ENCODE results near the gene NPHP4.

NPHP4 gene

GRCh38 chr1:6030132-6030531, 37.9 kb upstream of the NPHP4 start:
- no peaks in the 10 kb centered on the region for H3K9me2 ChIP-seq (replicated peaks; ENCODE audit: control insufficient read depth, low read length)
- H3K27ac ChIP-seq (ENCODE audit: low read depth, low read length): no peak overlapping the region
- no peaks in the 10 kb centered on the region for H3K79me2 ChIP-seq (ENCODE audit: control insufficient read depth, low read length)
- TF ChIP-seq CTCF (IDR thresholded peaks at IDR 0.05; ENCODE audit: low read depth, low read length, poor library complexity, severe bottlenecking) (no peak), EZH2phosphoT487 (IDR thresholded peaks at IDR 0.05; ENCODE audit: borderline replicate concordance, low read length) (no peak)
- H3K4me1 ChIP-seq (ENCODE audit: control insufficient read depth, low read length): peaks cover 38% of the 10 kb centered on the region
- H3F3A ChIP-seq (ENCODE audit: control insufficient read depth, insufficient read depth): no peaks in the 10 kb centered on the region
- H3K36me3 ChIP-seq (ENCODE audit: control insufficient read depth, low read length): no peaks in the 10 kb centered on the region
- H4K20me1 ChIP-seq (ENCODE audit: control insufficient read depth, insufficient read depth, low read depth, low read length): peaks cover 9% of the 10 kb centered on the region
- no peaks in the 10 kb centered on the region for H3K9me3 ChIP-seq (ENCODE audit: control insufficient read depth, insufficient read depth, low read length)
- H3K4me2 ChIP-seq (ENCODE audit: low read length): no peak overlapping the region
- no peak overlapping the region for H3K4me3 ChIP-seq (ENCODE audit: low read length)
- peaks cover 29% of the 10 kb centered on the region for H3K27me3 ChIP-seq (ENCODE audit: control insufficient read depth, low read length)

DNA sequence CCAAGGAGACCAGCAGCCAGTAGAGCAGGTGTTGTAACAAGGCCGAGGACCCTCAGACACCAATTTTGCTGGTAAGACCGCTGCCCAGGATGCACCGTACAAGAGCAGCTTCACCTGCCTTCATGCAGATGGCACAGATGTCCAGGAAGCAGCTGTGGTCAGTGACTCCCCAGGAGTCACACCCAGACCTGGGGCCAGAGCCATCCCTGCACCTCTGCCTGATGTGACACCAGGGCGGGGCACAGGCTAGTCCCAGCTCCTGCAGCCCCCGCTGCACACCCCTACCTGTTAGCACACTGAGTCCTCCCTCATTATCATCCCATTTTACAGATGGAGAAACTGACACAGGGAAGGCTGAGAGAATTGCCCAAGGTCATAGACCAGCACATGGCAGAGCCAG, 37.1 kb upstream of the NPHP4 start:
- no peaks in the 10 kb centered on the region for H3F3A ChIP-seq (ENCODE audit: control insufficient read depth, insufficient read depth)
- no peaks in the 10 kb centered on the region for H3K36me3 ChIP-seq (ENCODE audit: control insufficient read depth, low read length)
- H3K79me2 ChIP-seq (ENCODE audit: control insufficient read depth, low read length): no peaks in the 10 kb centered on the region
- TF ChIP-seq CTCF (IDR thresholded peaks at IDR 0.05; ENCODE audit: low read depth, low read length, poor library complexity, severe bottlenecking): no peak
- TF ChIP-seq EZH2phosphoT487 (IDR thresholded peaks at IDR 0.05; ENCODE audit: borderline replicate concordance, low read length): no peak
- no peaks in the 10 kb centered on the region for H3K9me3 ChIP-seq (ENCODE audit: control insufficient read depth, insufficient read depth, low read length)
- H3K9me2 ChIP-seq (replicated peaks; ENCODE audit: control insufficient read depth, low read length): no peaks in the 10 kb centered on the region
- H3K4me1 ChIP-seq (ENCODE audit: control insufficient read depth, low read length): peaks cover 38% of the 10 kb centered on the region
- H3K4me3 ChIP-seq (ENCODE audit: low read length): no peak overlapping the region
- peaks cover 9% of the 10 kb centered on the region for H4K20me1 ChIP-seq (ENCODE audit: control insufficient read depth, insufficient read depth, low read depth, low read length)
- peaks cover 32% of the 10 kb centered on the region for H3K27me3 ChIP-seq (ENCODE audit: control insufficient read depth, low read length)
- no peak overlapping the region for H3K27ac ChIP-seq (ENCODE audit: low read depth, low read length)
- no peak overlapping the region for H3K4me2 ChIP-seq (ENCODE audit: low read length)

GRCh38 chr1:6028042-6028850, 36.0 kb upstream of the NPHP4 start:
- peaks cover 32% of the 10 kb centered on the region for H3K27me3 ChIP-seq (ENCODE audit: control insufficient read depth, low read length)
- H3K79me2 ChIP-seq (ENCODE audit: control insufficient read depth, low read length): no peaks in the 10 kb centered on the region
- TF ChIP-seq EZH2phosphoT487 (IDR thresholded peaks at IDR 0.05; ENCODE audit: borderline replicate concordance, low read length): no peak
- no peak for TF ChIP-seq CTCF (IDR thresholded peaks at IDR 0.05; ENCODE audit: low read depth, low read length, poor library complexity, severe bottlenecking)
- no peaks in the 10 kb centered on the region for H3K9me3 ChIP-seq (ENCODE audit: control insufficient read depth, insufficient read depth, low read length)
- peaks cover 9% of the 10 kb centered on the region for H4K20me1 ChIP-seq (ENCODE audit: control insufficient read depth, insufficient read depth, low read depth, low read length)
- H3K36me3 ChIP-seq (ENCODE audit: control insufficient read depth, low read length): no peaks in the 10 kb centered on the region
- H3K9me2 ChIP-seq (replicated peaks; ENCODE audit: control insufficient read depth, low read length): no peaks in the 10 kb centered on the region
- H3K27ac ChIP-seq (ENCODE audit: low read depth, low read length): no peak overlapping the region
- peak overlapping the region; percentile 66 for H3K4me3 ChIP-seq (ENCODE audit: low read length)
- no peaks in the 10 kb centered on the region for H3F3A ChIP-seq (ENCODE audit: control insufficient read depth, insufficient read depth)
- peak overlapping the region; percentile 62 for H3K4me2 ChIP-seq (ENCODE audit: low read length)
- peaks cover 42% of the 10 kb centered on the region for H3K4me1 ChIP-seq (ENCODE audit: control insufficient read depth, low read length)
